ENCODE measurements around the gene CD63. TPM values are rescaled to one million over a fixed set of nuclear protein-coding genes. Genes with fewer than 3 reads are reported as not detected.

CD63 gene
- total RNA-seq, 1 experiment from 2014 or later: 897 TPM

DNA sequence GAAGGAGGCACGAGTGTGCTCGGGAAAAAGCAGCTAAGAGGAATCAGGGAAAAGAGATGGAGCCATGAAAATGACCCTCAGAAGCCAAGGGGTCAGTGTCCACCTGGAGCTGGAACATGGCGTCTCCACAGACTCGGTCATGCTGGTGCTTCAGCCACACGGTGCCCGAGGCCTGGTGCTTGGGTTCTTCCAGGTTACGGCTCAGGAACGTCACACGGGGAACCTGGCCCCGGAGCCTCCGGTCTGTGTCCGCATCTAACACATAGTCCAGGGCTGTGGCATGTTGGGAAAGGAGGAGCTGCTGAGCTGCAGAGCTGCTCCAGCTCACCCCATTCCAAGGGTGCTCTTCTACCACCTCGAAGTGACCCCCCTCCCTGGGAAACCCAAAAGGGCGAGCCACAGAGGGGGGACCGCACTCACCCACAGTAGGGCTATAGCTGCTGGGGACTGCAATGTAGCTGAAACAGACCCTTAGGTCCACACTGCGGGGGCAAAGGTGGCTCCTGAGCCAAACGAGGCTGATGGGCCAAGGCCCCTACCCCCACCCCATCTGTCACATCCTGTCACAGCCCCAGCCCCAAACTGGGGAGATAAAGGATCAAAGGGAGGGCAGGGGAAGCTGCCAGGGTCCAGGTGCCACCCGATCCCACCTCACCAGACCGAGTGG is 31.9 kb downstream of the CD63 start:
- no peak for DNase-seq (ENCODE audit: low spot score)
- in situ Hi-C loops (cut with HindIII; ENCODE audit: low sequenced_read_pairs): no loop called here

DNA sequence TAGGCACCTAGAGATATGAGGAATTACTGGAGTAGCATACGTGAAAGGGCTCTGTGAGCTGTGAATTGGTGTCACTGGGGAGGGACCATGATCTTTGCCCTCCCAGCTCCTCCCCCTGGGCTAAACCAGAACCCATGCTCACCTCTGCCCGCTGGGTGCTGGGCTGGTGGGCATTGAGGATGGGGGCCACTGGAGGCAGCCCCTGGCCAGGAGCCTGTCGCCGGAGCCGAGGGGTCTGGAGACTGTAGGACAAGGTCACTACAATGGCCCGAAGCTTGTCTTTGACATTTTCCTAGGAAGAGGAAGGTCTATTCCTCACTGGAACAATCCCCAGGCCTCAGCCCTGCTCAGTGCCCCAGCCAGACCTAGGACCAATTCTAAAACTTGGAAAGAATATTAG is 32.7 kb downstream of the CD63 start:
- no peak for DNase-seq (ENCODE audit: low spot score)
- in situ Hi-C loops (cut with HindIII; ENCODE audit: low sequenced_read_pairs): no loop called here

DNA sequence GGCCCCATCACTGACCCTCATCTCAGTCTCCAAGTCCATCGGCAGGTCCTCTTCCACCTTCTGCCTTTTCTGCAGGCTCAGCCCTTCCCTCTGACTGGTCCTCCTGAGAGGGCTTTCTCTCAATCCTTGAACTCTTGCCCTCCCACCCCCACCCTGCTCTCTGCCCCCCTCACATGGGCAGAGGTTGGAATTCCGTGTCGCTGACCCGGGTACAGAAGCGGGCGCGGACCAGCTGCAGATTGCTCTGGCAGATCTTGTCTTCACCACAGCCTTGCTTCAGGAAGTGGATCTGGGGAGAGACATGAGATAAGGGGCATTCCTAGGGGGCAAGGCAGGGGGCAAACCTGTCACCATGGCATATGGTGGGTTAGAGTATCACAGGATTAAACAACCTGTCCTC is 33.5 kb downstream of the CD63 start:
- no peak for DNase-seq (ENCODE audit: low spot score)
- in situ Hi-C loops (cut with HindIII; ENCODE audit: low sequenced_read_pairs): no loop called here

DNA sequence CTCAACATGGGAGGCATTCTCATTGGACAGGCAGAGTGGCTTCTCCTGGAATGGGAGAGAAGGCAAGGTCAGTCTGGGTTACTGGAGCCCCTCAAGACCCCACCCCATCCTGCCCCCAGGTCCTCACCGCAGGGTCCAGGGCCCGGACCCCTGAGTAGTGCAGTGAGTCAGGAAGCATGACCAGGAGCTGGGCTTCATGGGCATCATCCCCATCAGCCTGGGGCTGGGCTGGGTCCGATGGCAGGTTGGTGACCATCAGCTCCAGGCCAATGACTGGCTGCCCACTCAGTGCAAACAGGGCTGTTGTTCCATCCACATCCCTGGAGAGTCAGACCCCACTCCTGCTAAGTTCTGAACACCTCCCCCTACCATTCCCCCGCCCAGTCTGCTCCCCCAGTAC is 34.2 kb downstream of the CD63 start:
- DNase-seq (ENCODE audit: low spot score): no peak
- in situ Hi-C loops (cut with HindIII; ENCODE audit: low sequenced_read_pairs): no loop called here

DNA sequence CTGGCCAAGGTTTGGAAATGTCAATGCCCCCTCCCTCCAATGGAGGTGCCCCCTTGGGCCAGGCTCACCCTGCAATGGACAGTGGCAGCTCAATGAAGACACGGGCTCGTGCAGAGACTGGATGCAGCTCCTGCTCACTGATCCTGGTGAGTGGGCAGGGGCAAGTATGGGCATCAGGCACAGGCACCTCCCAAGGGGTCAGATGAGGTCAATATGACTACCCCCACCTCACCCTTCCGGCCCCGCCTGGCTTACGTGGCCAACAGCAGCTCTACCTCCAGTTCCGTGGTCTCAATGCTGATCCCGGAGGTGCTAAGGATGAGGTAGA is 34.7 kb downstream of the CD63 start:
- no peak for DNase-seq (ENCODE audit: low spot score)
- in situ Hi-C loops (cut with HindIII; ENCODE audit: low sequenced_read_pairs): no loop called here

DNA sequence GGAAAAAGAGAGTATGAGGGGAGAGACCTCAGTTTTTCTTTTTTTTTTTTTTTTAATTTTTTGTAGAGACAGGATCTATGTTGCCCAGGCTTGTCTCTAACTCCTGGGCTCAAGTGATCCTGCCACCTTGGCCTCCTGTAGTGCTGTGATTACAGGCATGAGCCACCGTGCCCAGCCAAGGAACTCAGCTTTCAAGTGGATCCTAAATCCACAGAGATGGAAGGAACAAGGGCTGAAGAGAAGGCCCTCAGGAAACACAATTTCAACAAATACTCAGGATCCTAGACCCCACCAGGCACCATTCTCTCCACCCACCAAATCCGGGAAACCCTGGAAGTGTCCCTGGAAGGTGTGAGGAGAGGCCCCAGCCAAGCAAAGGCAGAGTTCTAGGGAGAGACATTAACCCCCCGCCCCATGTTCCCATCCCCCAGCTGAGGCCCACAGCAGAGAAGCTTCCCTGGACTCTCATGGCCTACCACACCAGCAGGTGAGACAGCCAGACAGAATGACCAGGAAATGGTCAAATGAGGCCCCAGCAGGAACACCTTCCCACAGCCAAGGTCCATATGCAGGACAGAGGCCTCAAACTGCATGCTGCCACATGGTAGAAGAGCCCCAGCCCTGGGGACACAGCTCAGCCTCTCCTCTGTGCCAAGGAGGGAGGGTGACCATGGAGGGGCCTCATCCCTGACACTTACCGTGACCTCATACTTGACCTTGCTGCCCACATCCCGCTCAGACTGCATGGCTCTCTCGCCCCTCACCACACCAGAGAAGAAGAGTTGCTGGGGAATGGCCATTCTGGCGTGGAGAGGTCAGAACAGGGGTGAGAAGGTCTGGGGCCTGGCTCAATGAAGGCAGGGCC is 35.3 kb downstream of the CD63 start:
- DNase-seq (ENCODE audit: low spot score): no peak
- in situ Hi-C loops (cut with HindIII; ENCODE audit: low sequenced_read_pairs): no loop called here

DNA sequence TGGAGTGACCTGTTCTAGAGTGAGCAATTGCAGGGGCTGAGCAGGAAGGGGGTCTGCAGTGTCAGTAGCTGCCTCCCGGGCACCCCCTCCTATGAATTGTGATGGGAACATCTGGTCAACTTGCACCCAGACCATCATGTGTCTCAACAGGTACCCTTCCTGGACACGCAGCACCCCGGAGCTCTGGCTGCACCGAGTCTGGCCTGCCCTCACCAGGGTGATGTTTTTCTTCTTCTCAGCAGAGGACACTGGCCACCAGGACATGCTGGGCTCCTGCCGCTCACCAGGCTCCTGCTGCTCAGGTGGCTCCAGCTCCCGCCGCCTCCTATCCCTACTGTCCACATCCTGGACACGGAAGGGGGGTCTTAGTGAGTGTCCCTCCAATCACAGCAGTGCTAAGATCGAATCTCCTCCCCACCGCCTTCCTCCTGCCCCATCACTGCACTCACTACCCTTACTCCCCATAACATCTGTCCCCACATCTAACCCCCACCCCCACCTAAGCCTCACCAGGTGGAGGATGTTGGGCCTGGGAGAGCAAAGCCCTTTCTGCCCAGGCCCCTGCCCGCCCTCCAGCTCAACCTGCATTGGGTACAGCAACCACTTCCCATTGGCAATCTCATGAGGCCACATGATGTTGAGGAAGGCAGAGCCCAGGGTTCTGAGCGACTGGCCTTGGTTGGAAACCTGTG is 36.0 kb downstream of the CD63 start:
- DNase-seq (ENCODE audit: low spot score): no peak
- in situ Hi-C loops (cut with HindIII; ENCODE audit: low sequenced_read_pairs): no loop called here

DNA sequence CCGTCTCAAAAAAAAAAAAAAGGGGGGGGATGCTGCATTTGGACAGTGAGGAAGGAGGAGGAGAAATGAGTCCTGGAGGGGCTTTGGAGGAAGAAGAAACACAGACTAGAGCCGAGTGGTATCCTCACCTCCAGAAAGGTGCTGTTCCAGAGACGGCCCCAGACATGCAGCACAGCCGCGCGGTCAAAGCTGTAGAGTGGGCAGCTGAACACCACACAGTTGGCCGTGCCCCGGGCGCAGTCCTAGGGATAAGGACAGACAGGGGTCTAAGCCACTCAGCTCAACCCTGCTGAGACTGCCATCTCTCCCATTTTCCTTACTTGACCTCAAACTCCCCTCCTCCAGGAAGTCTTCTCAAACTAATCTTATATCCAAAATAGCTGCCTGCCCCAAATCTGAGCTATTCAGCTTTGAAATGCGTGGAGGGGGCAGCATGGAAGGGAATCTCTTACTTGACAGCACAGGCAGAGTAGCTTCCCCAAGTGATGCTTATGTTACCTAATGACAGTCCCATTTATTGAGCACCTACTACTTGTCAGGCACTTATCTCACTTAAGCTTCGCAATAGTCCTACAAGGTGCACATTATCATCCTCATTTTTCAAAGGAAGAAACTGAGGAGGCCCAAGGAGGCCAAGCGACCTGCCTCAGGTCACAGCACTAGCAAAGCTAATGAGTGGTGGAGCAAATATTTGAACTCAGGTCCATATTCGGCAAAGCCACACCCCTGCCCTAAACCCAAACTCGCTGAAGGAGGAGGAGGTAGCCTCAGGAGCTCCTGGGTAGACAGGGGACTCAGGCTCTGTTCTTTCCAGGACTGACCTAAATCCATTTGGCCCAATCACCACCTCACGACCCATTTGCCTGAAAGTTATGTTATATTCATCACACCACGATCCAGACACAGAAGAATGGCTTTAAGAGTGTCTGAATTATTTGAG is 39.8 kb downstream of the CD63 start:
- in situ Hi-C loops (cut with HindIII; ENCODE audit: low sequenced_read_pairs): no loop called here

DNA sequence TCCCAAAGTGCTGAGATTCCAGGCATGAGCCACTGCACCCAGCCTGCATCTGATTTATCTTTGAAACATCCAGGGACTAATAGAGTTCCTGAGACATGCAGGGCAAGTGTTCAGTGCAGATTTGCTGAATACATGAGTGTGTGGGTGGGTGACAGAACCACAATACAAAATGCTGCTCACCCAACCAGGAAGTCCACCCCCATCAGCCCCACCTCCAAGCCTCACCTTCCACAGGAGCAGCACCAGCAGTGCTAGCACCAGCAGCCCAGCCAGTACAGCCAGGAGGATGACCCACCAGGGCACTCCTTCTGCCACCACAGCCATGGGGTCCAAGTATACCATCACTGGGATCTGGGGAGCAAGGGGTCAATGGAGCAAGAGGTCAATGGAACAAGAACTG is 41.1 kb downstream of the CD63 start:
- no peak for DNase-seq (ENCODE audit: low spot score)
- in situ Hi-C loops (cut with HindIII; ENCODE audit: low sequenced_read_pairs): no loop called here

More for the DNA sequence above, 39.8 kb downstream of the CD63 start:
- no peak for DNase-seq (ENCODE audit: low spot score)

DNA sequence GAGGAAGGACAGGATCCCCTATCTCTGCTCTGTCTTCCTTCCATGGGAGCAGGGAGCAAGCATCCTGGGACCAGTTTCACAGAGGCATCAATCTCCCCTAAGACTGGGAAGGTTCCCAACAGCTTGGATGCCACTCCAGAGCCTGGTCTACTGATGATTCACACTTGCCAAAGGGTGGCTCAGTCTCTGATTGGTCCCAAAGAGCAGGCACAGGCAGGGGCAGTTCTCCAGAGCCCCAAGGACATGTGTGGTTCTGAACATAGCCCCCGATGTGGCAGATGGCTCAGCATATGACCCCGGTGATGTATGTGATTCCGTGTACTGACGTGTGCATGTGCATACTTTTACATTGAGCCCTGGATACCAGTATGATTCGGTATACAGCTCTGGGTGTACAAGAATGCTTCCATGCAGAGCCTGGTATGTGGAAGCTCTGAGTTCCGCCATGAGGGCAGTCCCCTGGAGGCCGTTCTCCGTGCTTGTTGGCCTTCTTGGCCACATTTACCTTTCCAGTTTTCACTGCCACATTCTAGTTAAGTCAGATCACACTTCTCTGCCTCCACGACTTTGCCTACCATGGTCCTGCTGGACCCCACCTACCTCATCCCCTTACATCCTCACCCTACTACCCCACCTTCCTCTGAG is 42.3 kb downstream of the CD63 start:
- DNase-seq (ENCODE audit: low spot score): no peak
- in situ Hi-C loops (cut with HindIII; ENCODE audit: low sequenced_read_pairs): no loop called here

DNA sequence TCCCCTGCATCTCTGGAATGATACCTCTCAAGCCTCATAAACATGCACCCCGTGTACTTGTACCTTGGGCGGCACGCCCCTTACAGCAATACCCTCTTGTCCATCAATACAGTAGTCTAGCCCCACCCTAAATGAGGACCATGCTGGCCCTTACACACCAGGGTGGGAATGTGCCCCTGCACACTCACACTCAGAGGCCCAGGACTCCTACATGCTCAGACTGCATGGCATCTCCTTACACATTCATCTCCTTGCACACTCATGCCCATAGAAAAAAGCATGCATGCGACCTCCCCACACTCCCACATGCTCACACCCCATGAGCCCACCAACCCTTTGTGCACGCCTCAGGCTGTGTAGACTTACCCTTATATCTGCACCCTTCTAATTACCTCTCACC is 43.1 kb downstream of the CD63 start:
- no peak for DNase-seq (ENCODE audit: low spot score)
- in situ Hi-C loops (cut with HindIII; ENCODE audit: low sequenced_read_pairs): no loop called here

DNA sequence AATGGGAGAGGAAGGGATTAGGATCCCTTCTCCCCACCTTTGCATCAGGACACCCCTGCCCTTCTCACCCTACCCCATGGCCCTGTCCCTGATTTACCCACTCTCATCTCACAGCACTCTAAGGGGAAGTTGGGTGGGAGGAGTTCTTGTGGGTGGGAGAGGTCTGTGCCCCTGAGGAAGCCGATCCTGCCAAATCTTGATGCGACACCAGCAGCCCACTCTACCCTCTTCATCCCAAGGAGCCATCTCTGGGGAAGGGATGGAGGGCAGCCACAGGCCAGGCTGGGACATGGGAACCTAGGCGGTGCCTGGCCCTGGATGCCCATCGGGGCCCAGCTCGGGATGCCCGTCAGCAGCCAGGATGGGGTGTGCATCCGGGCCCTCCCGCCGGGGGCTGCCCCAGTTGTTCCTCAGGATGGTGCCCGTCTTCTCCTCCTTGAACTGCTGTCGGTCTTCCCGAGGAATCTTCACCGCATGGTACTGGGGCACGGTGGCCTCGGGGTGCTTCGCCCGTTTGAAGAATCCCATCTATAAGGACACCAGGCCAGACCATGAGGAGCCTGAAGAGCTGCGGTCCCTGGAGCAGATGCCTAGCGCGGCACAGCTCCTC is 43.9 kb downstream of the CD63 start:
- DNase-seq (ENCODE audit: low spot score): no peak
- in situ Hi-C loops (cut with HindIII; ENCODE audit: low sequenced_read_pairs): no loop called here

DNA sequence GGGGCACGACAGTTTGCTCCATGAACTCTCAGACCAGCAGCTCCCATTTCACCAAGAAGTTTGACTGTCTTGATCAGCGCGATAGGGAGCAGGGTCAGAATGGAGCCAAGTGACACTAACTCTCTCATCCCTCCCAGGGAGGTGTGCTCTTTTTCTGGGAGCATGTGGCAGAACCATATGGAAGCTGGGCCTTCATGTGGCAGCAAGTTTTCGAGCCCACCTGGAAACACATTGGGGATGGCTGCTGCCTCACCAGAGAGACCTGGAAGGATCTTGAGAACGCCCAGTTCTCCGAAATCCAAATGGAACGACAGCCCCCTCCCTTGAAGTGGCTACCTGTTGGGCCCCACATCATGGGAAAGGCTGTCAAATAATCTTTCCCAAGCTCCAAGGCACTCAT is 45.1 kb downstream of the CD63 start:
- DNase-seq (ENCODE audit: low spot score): no peak
- in situ Hi-C loops (cut with HindIII; ENCODE audit: low sequenced_read_pairs): no loop called here

DNA sequence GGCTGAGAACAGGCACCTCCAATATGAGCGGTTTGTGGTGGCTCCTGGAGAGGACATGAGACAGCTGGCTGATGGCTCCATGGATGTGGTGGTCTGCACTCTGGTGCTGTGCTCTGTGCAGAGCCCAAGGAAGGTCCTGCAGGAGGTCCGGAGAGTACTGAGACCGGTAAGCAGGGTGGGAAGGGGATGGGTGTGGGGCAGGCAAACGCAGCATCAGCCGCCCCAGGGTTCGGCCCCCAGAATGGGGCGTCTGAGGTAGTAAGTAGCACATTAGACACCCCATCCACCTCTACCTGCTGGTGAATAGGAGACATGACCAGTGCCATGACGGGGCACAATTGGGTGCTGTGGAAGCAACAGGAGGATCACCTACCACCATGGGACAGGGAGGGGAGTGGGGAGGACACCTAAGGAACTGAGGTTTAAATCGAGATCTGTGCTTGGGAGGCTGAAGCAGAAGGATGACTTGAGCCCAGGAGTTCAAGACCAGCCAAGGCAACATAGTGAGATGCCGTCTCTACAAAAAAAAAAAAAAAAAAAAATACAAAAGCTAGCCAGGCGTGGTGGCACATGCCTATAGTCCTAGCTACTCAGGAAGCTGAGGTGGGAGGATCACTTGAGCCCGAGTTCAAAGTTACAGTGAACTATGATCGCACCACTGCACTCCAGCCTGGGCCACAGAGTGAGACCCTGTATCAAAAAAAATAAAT is 46.6 kb downstream of the CD63 start:
- DNase-seq (ENCODE audit: low spot score): no peak
- in situ Hi-C loops (cut with HindIII; ENCODE audit: low sequenced_read_pairs): no loop called here

DNA sequence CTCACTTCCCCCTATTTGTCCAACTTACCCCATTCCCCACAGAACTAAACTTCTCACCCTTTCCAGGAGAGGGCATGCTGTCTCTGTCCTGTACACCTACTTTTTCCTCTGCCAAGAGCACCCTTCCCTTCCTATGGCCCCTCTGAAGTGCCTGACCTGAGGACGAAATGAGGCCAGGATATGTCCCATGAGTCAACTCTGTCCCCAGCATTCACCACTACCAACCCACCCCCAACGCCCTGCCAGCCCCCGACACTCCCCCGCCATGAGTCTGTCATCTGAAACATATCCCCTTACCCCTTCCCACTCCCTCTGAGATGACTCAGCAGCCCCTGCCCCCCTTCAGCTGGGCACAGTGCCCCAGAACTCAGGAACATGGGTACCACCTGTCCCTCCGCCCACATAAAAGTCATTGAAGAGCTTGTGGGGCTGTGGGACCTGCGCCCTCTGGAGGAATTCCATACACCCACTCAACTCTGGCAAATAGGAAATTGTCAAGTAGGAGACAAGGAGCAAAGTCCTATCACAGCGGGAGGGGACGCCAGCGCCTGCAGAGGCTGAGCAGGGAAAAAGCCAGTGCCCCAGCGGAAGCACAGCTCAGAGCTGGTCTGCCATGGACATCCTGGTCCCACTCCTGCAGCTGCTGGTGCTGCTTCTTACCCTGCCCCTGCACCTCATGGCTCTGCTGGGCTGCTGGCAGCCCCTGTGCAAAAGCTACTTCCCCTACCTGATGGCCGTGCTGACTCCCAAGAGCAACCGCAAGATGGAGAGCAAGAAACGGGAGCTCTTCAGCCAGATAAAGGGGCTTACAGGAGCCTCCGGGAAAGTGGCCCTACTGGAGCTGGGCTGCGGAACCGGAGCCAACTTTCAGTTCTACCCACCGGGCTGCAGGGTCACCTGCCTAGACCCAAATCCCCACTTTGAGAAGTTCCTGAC is 47.4 kb downstream of the CD63 start:
- peak; percentile 11 for DNase-seq (ENCODE audit: low spot score)
- in situ Hi-C loops (cut with HindIII; ENCODE audit: low sequenced_read_pairs): no loop called here

DNA sequence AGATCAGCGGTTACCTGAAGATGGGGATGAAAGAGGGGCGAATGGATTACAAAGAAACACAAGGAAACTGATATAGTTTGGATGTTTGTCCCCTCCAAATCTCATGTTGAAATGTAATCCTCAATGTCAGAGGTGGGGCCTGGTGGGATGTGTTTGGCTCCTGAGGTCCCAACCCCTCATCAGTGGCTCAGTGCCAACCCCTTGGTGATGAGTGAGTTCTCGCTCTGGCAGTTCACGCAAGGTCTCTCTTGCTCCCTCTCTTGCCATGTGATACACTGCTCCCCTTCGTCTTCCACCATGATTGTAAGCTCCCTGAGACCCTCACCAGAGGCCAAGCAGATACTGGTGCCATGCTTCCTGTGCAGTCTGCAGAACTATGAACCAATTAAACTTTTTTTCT is 49.1 kb downstream of the CD63 start:
- DNase-seq (ENCODE audit: low spot score): no peak
- in situ Hi-C loops (cut with HindIII; ENCODE audit: low sequenced_read_pairs): no loop called here

DNA sequence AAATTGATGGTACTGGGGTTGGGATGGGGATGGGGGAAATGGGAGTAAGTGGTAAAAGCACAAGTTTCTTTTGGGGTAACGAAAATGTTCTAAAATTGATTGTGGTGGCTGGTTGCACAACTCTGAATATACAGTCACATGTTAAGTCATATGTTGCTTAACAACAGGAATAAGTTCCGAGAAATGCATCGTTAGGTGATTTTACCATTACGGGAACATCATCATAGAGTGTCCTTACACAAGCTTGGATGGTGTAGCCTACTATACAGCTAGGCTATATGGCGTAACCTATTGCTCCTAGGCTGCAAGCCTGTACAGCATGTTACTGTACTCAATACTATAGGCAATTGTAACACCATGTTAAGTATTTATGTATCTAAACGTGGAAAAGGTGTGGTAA is 52.1 kb downstream of the CD63 start:
- in situ Hi-C loops (cut with HindIII; ENCODE audit: low sequenced_read_pairs): no loop called here
- DNase-seq (ENCODE audit: low spot score): no peak
